ENCODE measurements around the gene GCH1. TPM values are rescaled to one million over a fixed set of nuclear protein-coding genes. Genes with fewer than 3 reads are reported as not detected.

The GCH1 gene
- total RNA-seq, 4 donors from 2014 or later, result 9.5 to 14.3 (median 12.1) TPM

DNA sequence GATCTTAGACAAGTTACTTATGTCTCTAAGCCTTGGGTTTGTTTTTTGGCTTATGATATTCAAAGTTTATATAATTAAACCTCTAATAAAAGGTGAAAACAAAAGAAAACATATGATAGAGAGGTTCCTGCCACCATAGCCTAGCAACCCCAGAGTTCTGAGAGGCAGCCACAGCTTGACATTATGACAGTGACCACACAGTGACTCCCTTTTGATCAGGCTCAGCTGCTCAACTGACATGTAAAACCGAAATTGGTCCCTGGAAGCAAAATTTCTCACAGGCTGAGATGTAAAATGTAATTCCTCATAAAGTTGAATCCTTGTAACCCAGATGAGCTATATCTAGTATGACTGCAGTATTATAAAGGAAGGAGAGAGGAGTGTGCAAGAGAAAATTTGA is 108.5 kb downstream of the GCH1 start:
- no peak for DNase-seq (ENCODE audit: low spot score in 2 of 2)
- Histone ChIP-seq H3K9me3 (no peaks in the 10 kb centered on the region), H3K27me3 (no peaks in the 10 kb centered on the region), H3K4me1 (no peaks in the 10 kb centered on the region), H3K36me3 (peaks cover 11% of the 10 kb centered on the region), H3K4me3 (no peak overlapping the region), H3K27ac (no peak overlapping the region)
- TF ChIP-seq POLR2AphosphoS5 (IDR thresholded peaks at IDR 0.05) (no peak), POLR2A (IDR thresholded peaks at IDR 0.05) (no peak), EP300 (IDR thresholded peaks at IDR 0.05) (no peak)
- TF ChIP-seq, protein P1, sequence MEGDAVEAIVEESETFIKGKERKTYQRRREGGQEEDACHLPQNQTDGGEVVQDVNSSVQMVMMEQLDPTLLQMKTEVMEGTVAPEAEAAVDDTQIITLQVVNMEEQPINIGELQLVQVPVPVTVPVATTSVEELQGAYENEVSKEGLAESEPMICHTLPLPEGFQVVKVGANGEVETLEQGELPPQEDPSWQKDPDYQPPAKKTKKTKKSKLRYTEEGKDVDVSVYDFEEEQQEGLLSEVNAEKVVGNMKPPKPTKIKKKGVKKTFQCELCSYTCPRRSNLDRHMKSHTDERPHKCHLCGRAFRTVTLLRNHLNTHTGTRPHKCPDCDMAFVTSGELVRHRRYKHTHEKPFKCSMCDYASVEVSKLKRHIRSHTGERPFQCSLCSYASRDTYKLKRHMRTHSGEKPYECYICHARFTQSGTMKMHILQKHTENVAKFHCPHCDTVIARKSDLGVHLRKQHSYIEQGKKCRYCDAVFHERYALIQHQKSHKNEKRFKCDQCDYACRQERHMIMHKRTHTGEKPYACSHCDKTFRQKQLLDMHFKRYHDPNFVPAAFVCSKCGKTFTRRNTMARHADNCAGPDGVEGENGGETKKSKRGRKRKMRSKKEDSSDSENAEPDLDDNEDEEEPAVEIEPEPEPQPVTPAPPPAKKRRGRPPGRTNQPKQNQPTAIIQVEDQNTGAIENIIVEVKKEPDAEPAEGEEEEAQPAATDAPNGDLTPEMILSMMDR (IDR thresholded peaks at IDR 0.05), result no peak
- 48% methylated on average over 1 of the region's 1 CpG for WGBS

DNA sequence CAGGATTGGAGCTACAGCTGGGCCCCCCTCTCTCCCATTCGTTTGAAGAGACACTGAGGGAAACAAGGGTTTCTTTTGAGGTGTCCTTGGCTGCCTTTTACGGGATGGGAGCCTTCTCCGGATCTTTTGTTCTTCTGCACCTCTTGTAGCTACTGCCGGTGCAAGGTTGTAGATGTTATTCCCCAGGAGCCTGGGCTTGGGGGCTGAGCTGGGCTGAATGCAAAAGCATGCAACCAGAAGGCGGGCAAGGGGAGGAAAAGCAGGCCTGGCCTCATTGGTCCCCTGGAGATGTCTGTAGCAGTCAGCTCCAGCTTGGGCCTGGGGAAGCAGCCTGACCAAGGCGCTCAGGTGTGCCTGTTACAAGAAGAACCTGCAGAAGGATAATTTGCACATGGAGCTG is 110.3 kb downstream of the GCH1 start:
- 85% methylated on average over 6 of the region's 6 CpGs for whole genome bisulfite sequencing

More for the DNA sequence above, 110.3 kb downstream of the GCH1 start:
- no peak overlapping the region for H3K27ac ChIP-seq
- no peak overlapping the region for H3K4me3 ChIP-seq
- DNase-seq (ENCODE audit: low spot score in 2 of 2), result no peak
- H3K27me3 ChIP-seq, result no peaks in the 10 kb centered on the region
- no peaks in the 10 kb centered on the region for H3K9me3 ChIP-seq
- TF ChIP-seq POLR2A (IDR thresholded peaks at IDR 0.05) (no peak), EP300 (IDR thresholded peaks at IDR 0.05) (no peak), POLR2AphosphoS5 (IDR thresholded peaks at IDR 0.05) (no peak)
- TF ChIP-seq, protein P1 (IDR thresholded peaks at IDR 0.05), result no peak
- H3K4me1 ChIP-seq, result no peaks in the 10 kb centered on the region
- peaks cover 21% of the 10 kb centered on the region for H3K36me3 ChIP-seq

Other genes with a start within 250 kb of the GCH1 start
- 1 to 10 TPM; 1.3 to 3.4 (median 2.3) TPM for gene WDHD1, start 124.3 kb upstream of the GCH1 start, total RNA-seq
- 10 to 100 TPM; 10.0 to 12.0 (median 11.6) TPM for gene SOCS4, start 124.4 kb upstream of the GCH1 start, total RNA-seq
- 10 to 100 TPM; 40.3 to 95.5 (median 59.7) TPM for gene MAPK1IP1L, start 148.8 kb upstream of the GCH1 start, total RNA-seq
- gene LGALS3, start 226.4 kb upstream of the GCH1 start, total RNA-seq, result 100 to 1,000 TPM; 448 to 713 (median 594) TPM

Data from suprapubic skin (tissue), 4 donors.